GM19238 (cell line): ENCODE results near the gene ATAD1.
A peak's percentile ranks its signal among the peaks of the same experiment; 100 is the strongest.
"Not testable (repeated sequence)": the region's sequence is repeated elsewhere in the genome, so short reads cannot be mapped to it uniquely, and the experiment has no call there.

ENCODE experiments used
- DNase-seq: peaks from one replicate; pipeline ENCODE4 v3.0.0; 2011; ENCODE audit warnings: low spot score; ENCODE audit not compliant: insufficient read length

The ATAD1 gene

DNA sequence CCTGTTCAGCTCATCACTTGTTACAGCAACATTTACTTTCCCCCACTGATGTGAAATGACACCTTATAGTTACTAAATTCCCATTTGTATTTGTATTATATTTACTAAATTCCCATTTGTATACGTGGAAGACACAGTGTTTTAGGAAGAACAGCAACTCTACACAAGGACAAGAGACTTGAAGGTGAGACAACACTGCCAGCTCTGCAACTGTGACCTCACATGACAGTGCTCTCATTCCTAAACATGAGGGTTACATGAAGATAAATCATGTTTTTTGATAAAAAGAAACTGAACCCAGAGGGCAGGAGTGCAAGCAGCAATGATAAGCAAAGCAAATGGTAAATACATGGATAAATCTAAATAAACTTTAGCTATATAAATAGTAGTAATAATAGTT, 60.3 kb downstream of the ATAD1 start:
- no peak for DNase-seq

DNA sequence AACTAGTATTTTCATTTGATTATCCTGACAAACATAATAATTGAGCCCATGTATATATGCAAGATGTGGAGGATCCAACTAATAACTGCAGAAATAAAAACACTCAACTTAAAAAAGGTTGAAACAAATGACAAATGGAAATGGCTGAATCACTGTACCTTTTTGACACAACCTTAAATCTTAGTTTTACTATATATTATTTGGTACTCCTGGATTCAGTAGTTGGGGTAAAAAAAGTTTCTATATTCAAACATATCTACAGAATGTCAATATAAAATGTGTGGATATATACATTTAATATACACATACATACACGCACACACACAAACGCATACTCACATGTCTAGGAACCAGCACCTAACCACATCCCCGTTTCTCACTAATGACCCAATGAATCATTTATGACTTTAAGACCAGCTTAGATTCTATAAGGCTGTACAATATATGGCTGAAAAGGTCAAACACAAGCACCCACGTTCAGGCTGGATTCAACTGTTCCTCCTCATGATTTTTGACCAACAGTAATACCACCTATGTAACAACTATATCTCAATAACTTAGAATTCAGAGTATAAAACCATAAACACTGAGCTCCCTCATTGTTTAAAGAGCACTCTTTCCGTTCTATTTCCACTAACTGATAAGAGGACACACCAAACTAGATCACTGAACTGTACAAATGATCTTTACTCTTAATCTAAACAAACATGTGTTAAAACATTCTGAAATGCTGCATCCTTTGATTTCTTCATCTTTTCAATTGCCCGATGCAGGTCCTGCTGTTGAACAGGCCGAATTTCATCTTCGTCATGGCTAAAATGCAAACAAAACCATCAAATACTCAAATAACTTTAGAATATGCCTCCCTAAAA, 63.8 kb downstream of the ATAD1 start:
- DNase-seq, result no peak

DNA sequence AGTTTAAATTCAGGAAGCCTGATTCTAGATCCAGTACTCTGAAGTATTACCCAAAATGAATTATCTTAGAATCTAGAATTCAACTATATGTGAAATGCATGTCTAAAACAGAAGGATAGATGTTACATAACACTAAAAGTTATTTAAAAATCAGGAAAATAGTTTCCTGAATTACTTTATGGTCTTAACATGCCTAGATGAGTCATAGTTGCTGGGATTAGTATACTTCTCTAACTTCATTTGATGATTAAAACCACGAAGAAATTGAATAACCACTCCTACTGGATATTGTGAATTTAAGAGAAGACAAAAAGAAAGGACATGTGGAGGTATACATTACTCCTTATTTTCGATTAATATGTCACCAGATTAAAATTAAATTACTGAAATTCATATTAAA, 65.5 kb downstream of the ATAD1 start:
- no peak for DNase-seq

DNA sequence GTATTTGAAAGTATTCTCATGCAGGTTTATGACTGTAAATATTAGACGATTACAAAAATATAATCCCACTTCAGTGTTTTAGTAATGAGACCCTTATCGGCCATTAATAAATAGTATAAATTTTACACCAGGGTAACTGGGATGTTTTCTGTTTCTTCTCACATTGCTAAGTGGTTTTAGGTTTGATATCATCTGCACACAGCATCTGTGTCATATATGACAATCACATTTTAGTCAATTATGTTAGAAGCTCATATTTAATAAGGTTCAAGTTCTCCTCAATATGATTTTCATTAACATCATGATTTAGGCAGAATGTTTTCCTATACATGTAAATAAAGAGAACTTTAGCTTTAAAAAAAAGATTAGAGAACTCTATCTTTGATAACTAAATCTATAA, 66.8 kb downstream of the ATAD1 start:
- DNase-seq, result no peak

DNA sequence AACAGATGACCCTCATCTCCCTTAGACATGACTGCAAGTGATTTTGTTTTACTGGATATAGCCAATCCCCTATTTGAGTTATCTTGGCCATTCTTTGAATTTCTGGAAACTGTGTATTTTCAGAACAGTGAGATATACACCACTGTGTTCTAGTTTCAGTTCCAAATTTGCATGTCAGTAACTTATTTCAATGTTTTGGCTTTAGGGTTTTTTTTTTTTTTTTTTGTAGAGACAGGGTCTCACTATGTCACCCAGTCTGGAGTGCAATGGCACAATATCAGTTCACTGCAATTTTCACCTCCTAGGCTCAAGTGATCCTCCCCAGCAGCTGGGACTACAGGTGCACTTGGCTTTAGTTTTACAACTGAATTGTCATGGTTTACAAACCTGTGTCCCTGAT, 67.2 kb downstream of the ATAD1 start:
- DNase-seq, result no peak

DNA sequence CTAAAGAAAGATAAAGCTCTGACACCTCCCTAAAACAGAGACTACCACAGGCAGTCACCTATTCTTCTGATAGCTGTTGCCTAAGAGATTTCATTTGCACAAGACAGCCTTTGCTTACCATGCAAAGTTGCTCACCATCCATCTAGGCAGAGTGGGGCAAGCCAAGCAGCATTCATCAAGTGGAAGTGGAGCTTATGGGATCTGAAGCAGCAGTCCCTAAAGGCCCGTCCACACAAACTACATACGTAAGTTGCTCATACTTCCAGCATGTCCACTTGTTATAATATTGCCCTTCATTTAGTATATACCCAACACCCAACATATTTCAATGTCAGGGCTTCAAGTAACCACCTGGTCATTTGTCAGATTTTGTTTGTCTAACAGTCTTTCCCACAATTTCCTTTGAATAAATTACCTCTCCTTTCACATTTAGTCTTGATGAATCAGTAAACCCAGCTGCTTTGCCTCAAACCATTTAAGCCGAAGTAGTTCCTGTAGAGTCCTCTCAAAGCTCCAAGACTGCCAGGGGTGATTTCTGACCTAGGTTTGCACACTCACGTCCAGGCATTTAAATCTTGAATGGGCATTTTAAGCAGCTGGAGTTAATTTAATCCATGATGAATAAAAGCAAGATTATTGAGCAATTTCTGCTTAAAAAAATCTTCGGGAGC, 67.9 kb downstream of the ATAD1 start:
- DNase-seq, result no peak

DNA sequence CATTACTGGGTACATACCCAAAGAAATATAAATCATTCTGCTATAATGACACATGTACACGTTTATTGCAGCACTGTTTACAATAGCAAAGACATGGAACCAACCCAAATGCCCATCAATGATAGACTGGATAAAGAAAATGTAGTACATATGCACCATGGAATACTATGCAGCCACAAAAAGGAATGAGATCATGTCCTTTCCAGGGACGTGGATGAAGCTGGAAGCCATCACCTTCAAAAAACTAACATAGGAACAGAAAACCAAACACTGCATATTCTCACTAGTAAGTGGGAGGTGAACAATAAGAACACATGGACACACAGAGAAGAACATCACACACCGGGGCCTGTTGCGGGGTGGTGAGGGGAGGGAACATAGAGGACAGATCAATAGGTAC, 69.8 kb downstream of the ATAD1 start:
- DNase-seq, result not testable (repeated sequence)

DNA sequence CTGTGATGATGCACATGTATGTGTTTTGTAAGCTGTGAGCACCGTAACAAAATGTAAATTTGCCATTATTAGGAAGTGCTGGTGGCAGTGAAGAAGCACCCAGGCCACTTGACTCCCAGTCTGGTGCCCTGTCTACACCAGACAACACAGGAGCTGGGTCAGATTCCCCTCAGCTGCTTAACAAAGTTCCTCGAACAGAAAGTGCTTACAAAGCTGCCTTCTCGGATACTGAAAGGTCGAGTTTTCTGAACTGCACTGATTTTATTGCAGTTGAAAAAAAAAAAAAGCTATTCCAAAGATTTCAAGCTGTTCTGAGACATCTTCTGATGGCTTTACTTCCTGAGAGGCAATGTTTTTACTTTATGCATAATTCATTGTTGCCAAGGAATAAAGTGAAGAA, 71.1 kb downstream of the ATAD1 start:
- DNase-seq, result no peak

DNA sequence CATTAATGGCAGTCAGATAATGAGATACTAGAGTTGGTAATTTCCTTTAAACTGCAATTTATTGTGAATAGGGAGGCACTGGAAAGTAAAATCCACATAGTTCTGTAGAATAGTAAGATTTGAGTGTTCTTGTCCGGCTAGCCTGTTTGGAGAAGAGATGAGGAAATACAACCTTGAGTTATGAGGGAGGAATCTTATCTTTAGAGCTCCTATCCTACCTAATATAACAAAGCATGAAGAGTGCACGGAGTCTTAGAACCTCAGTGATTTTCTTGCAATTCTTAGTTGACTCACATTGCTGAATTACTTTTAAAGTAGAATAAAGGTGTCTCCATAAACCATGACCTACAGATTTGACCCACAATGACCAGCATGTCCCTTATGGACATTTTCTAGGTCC, 73.4 kb downstream of the ATAD1 start:
- DNase-seq, result no peak

DNA sequence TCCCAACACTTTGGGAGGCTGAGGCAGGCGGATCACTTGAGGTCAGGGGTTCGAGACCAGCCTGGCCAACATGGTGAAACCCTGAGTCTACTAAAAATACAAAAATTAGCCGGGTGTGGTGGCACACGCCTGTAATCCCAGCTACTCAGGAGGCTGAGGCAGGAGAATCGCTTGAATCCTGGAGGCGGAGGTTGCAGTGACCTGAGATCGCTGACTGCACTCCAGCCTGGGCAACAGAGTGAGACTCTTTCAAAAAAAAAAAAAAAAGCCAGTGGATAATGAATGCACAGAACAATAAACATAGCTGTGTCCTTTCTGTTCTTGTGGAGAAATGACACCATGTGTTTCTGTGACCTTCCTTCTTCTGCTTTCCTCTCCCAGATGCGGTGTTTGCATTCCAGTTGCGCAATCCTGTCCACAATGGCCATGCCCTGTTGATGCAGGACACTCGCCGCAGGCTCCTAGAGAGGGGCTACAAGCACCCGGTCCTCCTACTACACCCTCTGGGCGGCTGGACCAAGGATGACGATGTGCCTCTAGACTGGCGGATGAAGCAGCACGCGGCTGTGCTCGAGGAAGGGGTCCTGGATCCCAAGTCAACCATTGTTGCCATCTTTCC, 74.9 kb downstream of the ATAD1 start:
- DNase-seq, result not testable (repeated sequence)

DNA sequence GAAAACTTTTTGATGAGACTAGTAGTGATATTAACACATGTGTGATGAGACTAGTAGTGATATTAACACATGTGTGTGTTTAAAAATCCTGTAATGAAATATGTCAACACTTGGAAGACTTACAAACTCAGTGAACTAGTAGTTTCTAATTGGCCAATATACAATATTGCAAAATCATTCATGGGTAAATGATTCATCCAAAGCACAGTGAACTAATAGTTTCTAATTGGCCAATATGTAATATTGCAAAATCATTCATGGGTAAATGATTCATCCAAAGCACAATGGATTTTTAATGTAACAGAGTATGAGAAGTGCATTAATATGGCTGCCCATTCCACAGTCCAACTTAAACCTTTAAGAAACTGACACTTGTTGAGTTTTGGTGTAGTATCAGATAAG, 77.8 kb downstream of the ATAD1 start:
- no peak for DNase-seq

DNA sequence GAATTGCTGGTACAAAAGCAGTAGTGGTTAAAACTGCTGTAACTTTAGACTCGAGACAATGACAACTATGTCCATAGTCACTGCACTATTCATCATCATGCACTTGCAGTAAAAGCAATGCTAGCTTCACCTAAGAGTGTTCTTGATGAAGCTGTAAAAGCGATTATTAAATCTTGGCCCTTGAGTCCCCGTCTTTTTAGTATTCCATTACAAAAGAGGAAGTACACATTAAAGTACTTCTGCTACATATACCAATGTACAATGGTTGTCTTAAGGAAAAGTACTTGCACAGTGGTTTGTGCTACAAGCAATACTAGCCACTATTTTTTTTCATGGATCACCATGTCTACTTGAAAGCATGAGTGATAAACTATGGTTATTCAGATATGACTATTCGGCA, 78.3 kb downstream of the ATAD1 start:
- DNase-seq, result no peak

DNA sequence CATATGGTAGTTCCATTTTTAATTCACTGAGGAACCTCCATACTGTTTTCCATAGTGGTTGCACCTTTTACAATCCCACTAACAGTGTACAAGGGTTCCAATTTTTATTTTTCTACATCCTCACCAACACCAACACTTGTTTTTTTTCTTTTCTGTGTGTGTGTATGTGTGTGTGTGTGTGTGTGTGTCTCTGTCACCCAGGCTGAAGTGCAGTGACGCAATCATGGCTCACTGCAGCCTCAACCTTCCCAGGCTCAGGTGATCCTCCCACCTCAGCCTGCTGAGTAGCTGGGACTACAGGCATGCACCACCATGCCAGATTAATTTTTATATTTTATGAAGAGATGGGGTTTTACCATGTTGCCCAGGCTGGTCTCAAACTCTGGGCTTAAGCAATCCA, 79.8 kb downstream of the ATAD1 start:
- DNase-seq, result not testable (repeated sequence)

DNA sequence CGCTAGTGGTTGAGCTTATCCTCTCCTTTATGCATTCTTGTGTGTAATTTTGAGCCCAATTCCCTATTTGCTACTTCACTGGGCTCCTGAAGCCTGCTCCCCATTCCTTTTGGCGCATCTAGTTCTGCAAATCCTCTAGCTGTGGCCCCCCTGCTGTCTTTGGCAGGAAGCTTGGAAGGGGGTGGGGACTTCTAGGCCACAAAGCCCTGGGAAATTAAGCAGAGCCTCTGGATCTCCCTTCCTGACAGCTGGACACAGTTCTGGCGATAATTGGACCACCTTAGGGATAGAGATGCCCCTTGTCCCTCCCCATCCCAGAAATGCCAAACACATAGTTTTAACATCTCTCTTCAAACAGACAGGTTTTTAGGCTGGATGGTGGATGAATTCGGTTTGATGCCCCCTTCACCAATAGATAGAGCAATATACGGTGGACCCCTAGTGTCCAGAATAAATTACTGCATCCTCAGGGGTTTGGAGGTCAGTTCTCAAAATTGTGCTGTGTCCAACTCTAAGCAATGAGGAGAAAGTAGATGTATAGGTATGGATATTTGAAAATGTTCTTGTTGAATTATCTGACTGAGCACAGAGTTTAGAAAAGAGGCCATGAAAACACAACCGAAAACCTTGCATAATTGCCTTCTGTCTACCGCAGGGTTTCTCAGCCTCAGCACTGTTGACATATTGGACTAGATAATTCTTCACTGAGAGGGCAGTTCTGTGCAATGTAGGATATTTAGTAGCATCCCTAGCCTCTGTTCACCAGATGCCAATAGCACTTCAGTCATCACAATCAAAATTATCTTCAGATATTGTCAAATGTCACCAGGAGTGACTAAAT, 82.8 kb downstream of the ATAD1 start:
- peak; percentile 11 for DNase-seq

DNA sequence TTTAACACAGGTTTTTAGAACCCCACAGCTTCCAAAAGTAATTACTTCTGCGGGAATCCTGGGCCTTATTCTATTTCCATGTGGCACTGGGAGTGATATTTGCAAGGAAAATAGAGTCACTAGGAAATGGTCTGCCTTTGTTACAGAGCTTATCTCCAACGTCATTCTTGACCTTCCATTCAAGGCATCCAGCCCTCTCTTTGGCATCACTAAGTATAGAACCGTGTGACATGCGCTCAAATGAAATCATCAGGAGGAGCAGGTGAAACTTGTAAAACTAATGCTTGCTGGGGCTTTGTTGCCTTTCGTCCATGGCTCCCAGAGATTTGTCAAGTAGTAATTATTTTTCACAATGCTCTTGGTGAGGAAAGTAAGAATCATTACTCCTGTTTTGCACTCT, 84.9 kb downstream of the ATAD1 start:
- no peak for DNase-seq

DNA sequence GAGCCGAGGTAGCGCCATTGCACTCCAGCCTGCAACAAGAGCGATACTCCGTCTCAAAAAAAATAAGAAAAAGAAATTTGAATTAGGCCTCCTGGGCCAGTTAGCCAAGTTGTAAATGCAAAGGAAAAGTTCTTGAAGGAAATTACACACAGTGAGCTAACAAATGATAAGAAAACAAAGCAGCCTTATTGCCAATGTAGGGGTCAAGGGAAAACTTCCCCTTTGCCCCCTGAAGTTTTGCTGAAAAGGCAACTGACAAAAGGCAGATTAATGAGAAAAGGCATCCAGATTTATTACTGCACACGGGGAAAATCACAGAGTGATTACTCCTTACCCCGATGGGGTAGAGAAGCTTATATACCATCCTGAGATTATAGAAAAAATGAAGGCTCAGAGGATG, 88.1 kb downstream of the ATAD1 start:
- no peak for DNase-seq

DNA sequence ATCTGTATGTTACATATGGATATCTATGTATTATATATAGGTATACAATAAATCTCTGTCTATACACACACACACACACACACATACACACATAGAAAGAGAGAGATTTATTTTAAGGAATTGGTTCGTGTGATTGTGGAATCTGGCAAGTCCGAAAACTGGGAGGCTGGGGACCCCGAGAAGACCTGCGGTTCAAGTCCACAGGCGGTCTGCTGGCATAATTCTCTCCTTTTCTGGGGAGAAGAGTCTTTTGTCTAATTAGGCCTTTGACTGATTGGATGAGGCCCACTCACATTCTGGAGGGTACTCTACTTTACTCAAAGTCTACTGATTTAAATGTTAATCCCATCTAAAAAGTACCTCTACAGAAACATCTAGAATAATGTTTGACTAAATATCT, 93.2 kb downstream of the ATAD1 start:
- DNase-seq, result no peak

DNA sequence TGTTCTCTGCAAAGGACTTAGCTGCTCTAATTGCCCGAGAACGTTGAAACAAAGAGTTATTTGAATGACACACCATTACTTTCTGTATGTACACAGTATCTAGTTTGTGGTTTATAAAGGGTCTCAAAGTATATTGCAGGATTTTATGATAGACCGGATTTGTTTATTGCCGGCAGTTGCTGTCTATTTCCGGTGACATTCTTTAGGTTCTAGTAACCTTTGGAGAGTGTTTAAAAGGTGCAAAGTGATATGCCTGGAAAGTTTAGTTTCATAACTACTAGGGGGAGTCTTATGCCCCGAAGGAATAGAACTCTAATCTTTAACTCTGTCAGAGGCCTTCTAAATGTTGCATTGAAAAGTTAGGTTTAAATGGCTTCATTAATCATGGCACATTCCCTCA, 94.5 kb downstream of the ATAD1 start:
- no peak for DNase-seq

DNA sequence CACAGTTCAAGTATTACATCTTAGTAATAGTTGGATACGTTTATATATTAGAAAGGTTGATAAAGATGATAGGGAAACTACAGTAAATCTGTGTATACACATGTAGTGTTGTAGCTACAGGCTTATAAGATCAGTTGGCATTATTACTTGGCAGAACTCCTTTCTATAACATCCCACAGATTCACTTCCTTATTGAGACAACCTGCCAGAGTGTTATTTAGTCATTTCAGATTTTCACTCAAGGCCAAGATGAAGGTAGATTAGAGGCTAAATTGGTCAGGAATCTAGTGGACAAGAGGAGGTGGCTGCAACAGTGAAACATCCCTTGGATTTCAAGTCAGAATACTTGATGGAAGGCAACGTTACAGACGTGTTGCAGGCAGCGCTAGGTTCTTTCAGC, 95.3 kb downstream of the ATAD1 start:
- no peak for DNase-seq

DNA sequence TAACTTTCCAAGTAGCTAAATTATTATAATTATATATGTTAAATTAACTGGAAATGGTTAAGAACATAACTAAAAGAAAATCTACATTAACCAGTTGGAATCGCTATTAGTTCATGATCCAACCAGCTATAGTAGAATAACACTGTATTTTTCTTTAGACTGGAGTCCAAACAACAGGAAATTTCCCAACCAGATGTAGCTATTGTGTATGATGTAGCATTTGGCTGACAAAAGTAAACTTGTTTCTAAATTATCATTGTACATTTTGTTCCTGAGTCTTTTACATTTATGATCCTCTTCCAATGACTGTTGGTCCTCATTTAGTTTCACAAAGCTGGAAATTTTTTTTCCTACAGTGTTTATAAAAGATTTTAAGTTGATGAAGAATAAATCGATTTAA, 96.2 kb downstream of the ATAD1 start:
- no peak for DNase-seq

DNA sequence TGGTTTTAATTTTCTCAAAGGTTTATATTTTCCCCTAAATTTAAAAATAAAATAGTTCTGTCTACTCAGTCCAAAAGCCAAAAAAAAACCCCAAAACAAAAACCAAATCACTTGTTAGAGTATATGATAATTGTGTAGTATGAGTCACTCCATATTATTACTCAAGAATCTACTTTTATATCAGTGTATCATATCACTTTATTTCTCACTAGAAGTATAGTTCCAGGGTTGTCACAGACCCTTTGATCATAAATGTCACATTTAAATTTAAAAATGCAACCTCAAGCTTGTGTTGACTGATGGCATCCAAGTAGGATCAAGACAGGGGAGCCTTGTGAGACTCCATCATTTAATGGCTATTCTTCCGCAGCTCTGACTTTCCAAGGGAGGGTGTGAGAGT, 97.4 kb downstream of the ATAD1 start:
- no peak for DNase-seq

DNA sequence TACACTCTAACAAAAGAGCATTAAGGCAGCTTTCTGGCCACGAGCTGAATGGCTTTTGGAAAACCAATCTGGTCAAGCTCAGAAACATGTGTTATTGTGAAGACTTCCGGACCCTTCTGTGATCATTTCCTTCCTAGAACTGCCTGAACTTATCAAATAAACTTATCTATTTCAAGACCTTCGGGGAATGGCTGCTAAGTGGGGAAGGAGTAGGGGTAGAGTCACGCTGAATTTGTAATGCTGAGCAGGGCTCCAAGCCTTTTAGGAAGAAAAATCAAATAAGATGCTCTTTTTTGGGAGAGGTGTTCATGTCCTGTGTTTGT, 101.7 kb downstream of the ATAD1 start:
- no peak for DNase-seq
